NT2/D1 (cell line): ENCODE data around the gene NAT10.
"Not testable (repeated sequence)": the region's sequence is repeated elsewhere in the genome, so short reads cannot be mapped to it uniquely, and the experiment has no call there.

Experiments
- DNase-seq: peaks from one replicate; pipeline ENCODE4 v3.0.0-alpha.2; 2011; ENCODE audit warnings: low read depth, low spot score
- H3K27me3 ChIP-seq: 2 replicates; pipeline ENCODE4 v1.6.0; 2011; ENCODE audit warnings: mild to moderate bottlenecking; ENCODE audit not compliant: insufficient read length, insufficient read depth
- H3K36me3 ChIP-seq: 2 replicates; pipeline ENCODE4 v1.6.1; 2011; ENCODE audit warnings: mild to moderate bottlenecking, low read length, mixed read lengths; ENCODE audit not compliant: insufficient read depth, insufficient read length
- H3K4me1 ChIP-seq: 2 replicates; pipeline ENCODE4 v1.5.1; 2011; ENCODE audit not compliant: insufficient read depth, insufficient read length
- H3K4me3 ChIP-seq: 2 replicates; pipeline ENCODE4 v1.5.1; 2011; ENCODE audit warnings: low read depth; ENCODE audit not compliant: insufficient read length
- H3K9ac ChIP-seq: 2 replicates; pipeline ENCODE4 v1.6.0; 2011; ENCODE audit warnings: low read depth; ENCODE audit not compliant: insufficient read length
- H3K9me3 ChIP-seq: 2 replicates; pipeline ENCODE4 v1.5.1; 2011; ENCODE audit warnings: mild to moderate bottlenecking, low read length; ENCODE audit not compliant: insufficient read depth
- SUZ12 ChIP-seq: IDR thresholded peaks from 2 replicates; pipeline ENCODE4 v1.6.1; 2011; ENCODE audit not compliant: insufficient read length, insufficient read depth; ENCODE audit errors: extremely low read depth
- YY1 ChIP-seq: IDR thresholded peaks from 2 replicates; pipeline ENCODE4 v1.6.1; 2011; ENCODE audit not compliant: insufficient read length, insufficient read depth
- ZNF274 ChIP-seq: IDR thresholded peaks from 2 replicates; pipeline ENCODE4 v1.6.1; 2011; ENCODE audit warnings: mild to moderate bottlenecking, low read depth, low read length

NAT10 gene

DNA sequence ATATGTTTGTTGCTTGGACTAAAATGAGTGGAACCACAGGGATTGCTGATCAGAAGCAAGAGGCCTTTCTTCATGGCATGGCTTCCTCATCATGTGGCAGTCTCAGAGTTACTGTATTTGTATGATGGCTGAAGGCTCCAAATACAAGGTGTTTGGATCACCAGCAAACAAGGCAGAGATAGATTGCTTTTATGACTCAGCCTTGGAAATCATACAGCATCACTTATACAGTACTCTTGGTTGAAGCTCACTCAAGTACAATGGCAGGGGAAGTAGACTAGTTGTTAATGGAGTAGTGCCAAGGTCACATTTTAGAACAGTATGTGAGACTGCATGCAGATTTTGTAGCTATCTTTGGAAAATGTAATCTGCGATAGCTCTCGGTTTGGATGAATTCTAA lies 37.3 kb upstream of the NAT10 start:
- TF ChIP-seq SUZ12 (no peak), ZNF274 (no peak), YY1 (no peak)
- Histone ChIP-seq H3K27me3 (no peaks in the 10 kb centered on the region), H3K4me1 (no peaks in the 10 kb centered on the region), H3K36me3 (peaks cover 54% of the 10 kb centered on the region), H3K9me3 (no peaks in the 10 kb centered on the region), H3K4me3 (no peak overlapping the region), H3K9ac (no peak overlapping the region)
- DNase-seq = no peak

DNA sequence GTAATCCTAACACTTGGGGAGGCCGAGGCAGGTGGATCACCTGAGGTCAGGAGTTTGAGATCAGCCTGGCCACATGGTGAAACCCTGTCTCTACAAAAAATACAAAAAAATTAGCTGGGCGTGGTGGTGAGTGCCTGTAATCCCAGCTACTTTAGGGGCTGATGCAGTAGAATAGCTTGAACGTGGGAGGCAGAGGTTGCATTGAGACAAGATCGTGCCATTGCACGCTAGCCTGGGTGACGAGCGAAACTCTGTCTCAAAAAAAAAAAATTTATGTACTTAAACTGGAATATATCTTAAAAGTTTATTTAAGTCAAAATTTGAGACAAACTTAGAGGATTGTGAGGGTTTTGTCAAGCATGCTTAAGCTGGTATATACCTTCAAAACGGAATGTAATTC lies 34.1 kb upstream of the NAT10 start:
- H3K4me3 ChIP-seq, H3K4me1 ChIP-seq, H3K9me3 ChIP-seq, H3K27me3 ChIP-seq, H3K9ac ChIP-seq, DNase-seq: not testable (repeated sequence)
- peaks cover 68% of the 10 kb centered on the region for H3K36me3 ChIP-seq

DNA sequence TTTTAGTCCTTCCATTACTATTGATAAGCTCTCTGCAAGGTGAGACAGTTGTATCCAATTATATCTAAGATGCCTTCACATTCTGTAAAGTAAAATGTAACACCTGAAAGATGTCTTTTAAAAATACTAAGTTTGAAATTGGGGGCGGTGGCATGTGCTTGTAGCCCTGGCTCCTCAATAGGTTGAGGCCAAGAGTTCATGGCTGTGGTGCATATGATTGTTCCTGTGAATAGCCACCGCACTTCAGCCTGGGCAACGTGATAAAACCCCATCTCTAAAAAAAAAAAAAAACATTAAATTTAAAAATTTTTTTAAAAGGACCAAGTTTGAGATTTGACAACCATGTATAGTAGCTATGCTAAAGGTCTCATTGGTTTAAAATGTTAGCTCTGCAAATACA lies 33.4 kb upstream of the NAT10 start:
- H3K27me3 ChIP-seq = no peaks in the 10 kb centered on the region
- H3K36me3 ChIP-seq = peaks cover 73% of the 10 kb centered on the region
- no peaks in the 10 kb centered on the region for H3K4me1 ChIP-seq
- TF ChIP-seq YY1 (no peak), SUZ12 (no peak), ZNF274 (no peak)
- no peak for DNase-seq
- no peaks in the 10 kb centered on the region for H3K9me3 ChIP-seq
- no peak overlapping the region for H3K4me3 ChIP-seq
- H3K9ac ChIP-seq = no peak overlapping the region

DNA sequence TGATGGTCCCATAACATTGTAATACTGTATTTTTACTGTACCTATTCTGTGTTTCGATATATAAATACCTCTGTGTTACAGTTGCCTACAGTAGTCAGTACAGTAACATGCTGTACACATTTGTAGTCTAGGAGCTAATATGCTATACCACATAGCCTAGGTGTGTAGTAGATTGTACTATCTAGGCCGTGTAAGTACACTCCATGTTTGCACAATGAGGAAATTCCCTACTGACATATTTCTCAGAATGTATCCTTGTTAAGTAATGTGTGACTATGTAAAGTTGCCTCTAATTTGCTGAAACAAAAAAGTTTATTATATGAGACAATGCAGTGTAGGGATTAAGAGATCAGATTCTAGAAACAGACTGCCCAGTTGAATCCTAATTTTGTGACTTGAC lies 32.6 kb upstream of the NAT10 start:
- Histone ChIP-seq H3K9ac (no peak overlapping the region), H3K27me3 (no peaks in the 10 kb centered on the region), H3K9me3 (no peaks in the 10 kb centered on the region), H3K4me3 (no peak overlapping the region), H3K36me3 (peaks cover 75% of the 10 kb centered on the region), H3K4me1 (no peaks in the 10 kb centered on the region)
- TF ChIP-seq SUZ12 (no peak), ZNF274 (no peak), YY1 (no peak)
- DNase-seq = no peak

DNA sequence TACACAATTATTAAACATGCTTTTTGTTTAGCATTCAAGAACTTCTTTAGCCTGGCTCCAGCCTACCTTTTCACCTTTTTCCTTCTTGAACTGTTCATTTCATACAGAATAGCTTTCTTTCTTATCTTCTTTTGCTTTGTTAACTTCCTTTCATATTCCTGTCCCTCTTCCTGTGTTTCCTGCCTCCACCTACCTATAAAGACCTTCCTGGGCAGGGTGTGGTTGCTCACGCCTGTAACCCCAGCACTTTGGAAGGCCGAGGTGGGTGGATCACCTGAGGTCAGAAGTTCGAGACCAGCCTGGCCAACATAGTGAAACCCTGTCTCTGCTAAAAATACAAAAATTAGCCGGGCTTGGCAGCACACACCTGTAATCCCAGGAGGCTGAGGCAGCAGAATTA lies 31.0 kb upstream of the NAT10 start:
- Histone ChIP-seq H3K4me1 (no peaks in the 10 kb centered on the region), H3K9me3 (no peaks in the 10 kb centered on the region), H3K36me3 (peaks cover 82% of the 10 kb centered on the region), H3K9ac (no peak overlapping the region), H3K4me3 (no peak overlapping the region), H3K27me3 (no peaks in the 10 kb centered on the region)
- TF ChIP-seq ZNF274 (no peak), SUZ12 (no peak), YY1 (no peak)
- no peak for DNase-seq

DNA sequence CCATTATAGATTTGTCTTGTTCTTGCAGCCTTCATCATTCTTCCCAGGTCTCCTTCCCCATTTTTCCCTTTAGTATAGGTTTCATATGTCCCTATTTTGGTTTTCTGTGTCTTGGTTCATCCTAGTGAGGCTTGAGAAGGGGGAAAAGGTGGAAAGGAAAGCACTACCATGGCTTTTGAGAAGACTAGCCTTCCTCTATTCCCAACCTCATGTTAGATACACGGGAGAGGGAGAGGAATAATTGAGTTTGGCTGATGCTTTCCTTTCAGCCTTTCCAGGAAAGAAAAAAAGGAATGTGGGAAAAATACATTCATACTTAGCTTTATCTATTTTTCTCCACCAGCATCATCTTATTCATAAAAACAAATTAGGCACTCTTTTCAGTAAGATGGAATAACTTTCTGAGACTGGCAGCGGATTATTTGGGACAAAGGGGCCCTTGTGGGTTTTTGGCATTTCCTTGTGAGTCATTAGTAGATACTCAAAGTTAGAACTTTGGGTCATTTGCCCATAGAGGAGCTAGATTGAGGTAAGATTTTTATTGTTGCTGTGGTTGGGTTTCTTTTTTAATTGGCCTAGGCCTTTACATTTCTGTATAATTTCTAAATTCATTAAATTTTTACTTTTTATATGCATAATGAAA lies 30.1 kb upstream of the NAT10 start:
- no peaks in the 10 kb centered on the region for H3K27me3 ChIP-seq
- H3K36me3 ChIP-seq = peaks cover 89% of the 10 kb centered on the region
- H3K9me3 ChIP-seq = no peaks in the 10 kb centered on the region
- H3K4me1 ChIP-seq = no peaks in the 10 kb centered on the region
- H3K9ac ChIP-seq = no peak overlapping the region
- TF ChIP-seq ZNF274 (no peak), YY1 (no peak), SUZ12 (no peak)
- no peak for DNase-seq
- no peak overlapping the region for H3K4me3 ChIP-seq

DNA sequence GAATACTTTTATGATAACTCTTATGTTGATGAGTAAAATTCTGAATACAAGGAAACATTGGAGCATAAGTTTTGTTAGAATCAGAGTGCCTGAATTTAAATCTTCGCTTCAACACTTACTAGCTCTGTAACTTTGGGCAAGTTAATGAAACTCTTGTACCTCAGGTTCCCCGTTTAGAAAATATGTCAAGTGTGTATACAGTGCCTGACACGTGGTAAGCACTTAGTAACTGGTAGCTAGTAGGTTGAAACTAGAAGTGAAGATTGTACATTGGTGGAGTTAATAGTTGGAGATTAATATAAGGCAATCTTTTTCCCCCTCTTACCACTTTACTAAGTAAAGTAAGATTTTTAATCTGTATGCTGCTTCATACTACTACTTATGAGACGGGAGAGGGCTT lies 24.8 kb upstream of the NAT10 start:
- TF ChIP-seq ZNF274 (no peak), SUZ12 (no peak), YY1 (no peak)
- H3K36me3 ChIP-seq = peaks cover 95% of the 10 kb centered on the region
- no peaks in the 10 kb centered on the region for H3K4me1 ChIP-seq
- H3K4me3 ChIP-seq = no peak overlapping the region
- DNase-seq = no peak
- H3K9me3 ChIP-seq = no peaks in the 10 kb centered on the region
- no peaks in the 10 kb centered on the region for H3K27me3 ChIP-seq
- no peak overlapping the region for H3K9ac ChIP-seq

DNA sequence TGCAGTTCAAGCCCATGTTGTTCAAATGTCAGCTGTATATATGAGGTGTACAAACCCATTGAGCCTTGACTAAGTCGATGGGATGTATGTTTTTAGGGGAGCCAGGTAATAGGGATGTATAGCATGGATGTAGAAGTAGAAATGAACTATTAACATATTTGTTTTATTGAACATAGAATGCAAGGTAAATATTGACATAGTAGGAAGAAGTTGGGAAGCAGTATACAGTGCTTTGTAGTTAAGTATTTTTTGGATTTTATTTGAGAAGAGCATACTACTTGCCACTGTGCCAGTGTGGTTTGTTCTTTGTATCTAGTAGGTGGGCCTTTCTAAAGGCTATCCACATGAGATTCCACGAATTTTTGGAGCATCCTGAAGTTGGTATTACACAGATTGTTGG lies 20.8 kb upstream of the NAT10 start:
- Histone ChIP-seq H3K9me3 (no peaks in the 10 kb centered on the region), H3K4me1 (no peaks in the 10 kb centered on the region), H3K9ac (no peak overlapping the region), H3K36me3 (peaks cover 90% of the 10 kb centered on the region), H3K27me3 (no peaks in the 10 kb centered on the region), H3K4me3 (no peak overlapping the region)
- no peak for DNase-seq
- no peak for TF ChIP-seq ZNF274
- no peak for TF ChIP-seq SUZ12
- no peak for TF ChIP-seq YY1
